ENCODE results near the gene UBR4. TPM values are rescaled to one million over a fixed set of nuclear protein-coding genes. Genes with fewer than 3 reads are reported as not detected.

The UBR4 gene
- total RNA-seq, 1 experiment from 2014 or later, result 60.6 TPM

- no peak overlapping the region for H3K27ac ChIP-seq
- no peaks in the 10 kb centered on the region for H3K9me3 ChIP-seq (replicated peaks)
- no peak overlapping the region for H3K4me3 ChIP-seq
- H3K27me3 ChIP-seq (replicated peaks), result no peaks in the 10 kb centered on the region
- no peaks in the 10 kb centered on the region for H3K36me3 ChIP-seq
- peaks cover 16% of the 10 kb centered on the region for H3K4me1 ChIP-seq (replicated peaks)
- peak; percentile 23 to 65 for DNase-seq (ENCODE audit: low read depth in 1 of 2, low spot score in 2 of 2)
Observed at GRCh38 chr1:19033926-19034680, 176.0 kb downstream of the UBR4 start.

GRCh38 chr1:19033515-19033839 is 176.6 kb downstream of the UBR4 start:
- H3K4me1 ChIP-seq (replicated peaks), result peaks cover 16% of the 10 kb centered on the region
- no peak overlapping the region for H3K4me3 ChIP-seq
- H3K36me3 ChIP-seq, result no peaks in the 10 kb centered on the region
- no peaks in the 10 kb centered on the region for H3K27me3 ChIP-seq (replicated peaks)
- no peak overlapping the region for H3K27ac ChIP-seq
- H3K9me3 ChIP-seq (replicated peaks), result no peaks in the 10 kb centered on the region
- DNase-seq (ENCODE audit: low read depth in 1 of 2, low spot score in 2 of 2), result no peak

- H3K4me1 ChIP-seq (replicated peaks), result peaks cover 16% of the 10 kb centered on the region
- H3K36me3 ChIP-seq, result no peaks in the 10 kb centered on the region
- no peak for DNase-seq (ENCODE audit: low read depth in 1 of 2, low spot score in 2 of 2)
- H3K9me3 ChIP-seq (replicated peaks), result no peaks in the 10 kb centered on the region
- no peak overlapping the region for H3K27ac ChIP-seq
- H3K4me3 ChIP-seq, result no peak overlapping the region
- H3K27me3 ChIP-seq (replicated peaks), result no peaks in the 10 kb centered on the region
Observed at GRCh38 chr1:19032701-19033514, 177.2 kb downstream of the UBR4 start.

- DNase-seq (ENCODE audit: low read depth in 1 of 2, low spot score in 2 of 2), result no peak
- Histone ChIP-seq H3K27ac (no peak overlapping the region), H3K4me3 (no peak overlapping the region), H3K9me3 (replicated peaks) (no peaks in the 10 kb centered on the region), H3K4me1 (replicated peaks) (peaks cover 16% of the 10 kb centered on the region), H3K27me3 (replicated peaks) (no peaks in the 10 kb centered on the region), H3K36me3 (no peaks in the 10 kb centered on the region)
Observed at GRCh38 chr1:19032413-19032695, 177.7 kb downstream of the UBR4 start.

- H3K4me1 ChIP-seq (replicated peaks), result peaks cover 11% of the 10 kb centered on the region
- no peaks in the 10 kb centered on the region for H3K27me3 ChIP-seq (replicated peaks)
- no peak overlapping the region for H3K27ac ChIP-seq
- H3K36me3 ChIP-seq, result no peaks in the 10 kb centered on the region
- no peak overlapping the region for H3K4me3 ChIP-seq
- H3K9me3 ChIP-seq (replicated peaks), result no peaks in the 10 kb centered on the region
- DNase-seq (ENCODE audit: low read depth in 1 of 2, low spot score in 2 of 2), result no peak
Observed at GRCh38 chr1:19029191-19030085, 180.6 kb downstream of the UBR4 start.

GRCh38 chr1:19028546-19029129 is 181.4 kb downstream of the UBR4 start:
- H3K27ac ChIP-seq, result no peak overlapping the region
- no peak overlapping the region for H3K4me3 ChIP-seq
- DNase-seq (ENCODE audit: low read depth in 1 of 2, low spot score in 2 of 2), result no peak
- no peaks in the 10 kb centered on the region for H3K36me3 ChIP-seq
- H3K4me1 ChIP-seq (replicated peaks), result peaks cover 3% of the 10 kb centered on the region
- no peaks in the 10 kb centered on the region for H3K27me3 ChIP-seq (replicated peaks)
- no peaks in the 10 kb centered on the region for H3K9me3 ChIP-seq (replicated peaks)

GRCh38 chr1:19028110-19028509 is 182.0 kb downstream of the UBR4 start:
- no peaks in the 10 kb centered on the region for H3K4me1 ChIP-seq (replicated peaks)
- H3K9me3 ChIP-seq (replicated peaks), result no peaks in the 10 kb centered on the region
- no peaks in the 10 kb centered on the region for H3K36me3 ChIP-seq
- no peak overlapping the region for H3K4me3 ChIP-seq
- H3K27ac ChIP-seq, result no peak overlapping the region
- no peak for DNase-seq (ENCODE audit: low read depth in 1 of 2, low spot score in 2 of 2)
- H3K27me3 ChIP-seq (replicated peaks), result no peaks in the 10 kb centered on the region

Other genes starting within 250 kb of the UBR4 start
- gene EMC1, start 41.3 kb upstream of the UBR4 start, total RNA-seq (2014; rRNA removed; shearing (Covaris generic)), result 75.2 and 80.5 TPM in 2 replicates
- gene MRTO4, start 41.5 kb upstream of the UBR4 start, total RNA-seq (2014; rRNA removed; shearing (Covaris generic)), result 59.9 and 60.0 TPM in 2 replicates
- gene AKR7A3, start 78.5 kb upstream of the UBR4 start, total RNA-seq (2014; rRNA removed; shearing (Covaris generic)), result 0.21 and 0.53 TPM in 2 replicates
- gene AKR7A2, start 101.9 kb upstream of the UBR4 start, total RNA-seq (2014; rRNA removed; shearing (Covaris generic)), result 79.7 and 94.5 TPM in 2 replicates
- 11.5 and 14.8 TPM in 2 replicates for gene SLC66A1, start 102.1 kb upstream of the UBR4 start, total RNA-seq (2014; rRNA removed; shearing (Covaris generic))